ENCODE measurements around the gene FTO.

DNA sequence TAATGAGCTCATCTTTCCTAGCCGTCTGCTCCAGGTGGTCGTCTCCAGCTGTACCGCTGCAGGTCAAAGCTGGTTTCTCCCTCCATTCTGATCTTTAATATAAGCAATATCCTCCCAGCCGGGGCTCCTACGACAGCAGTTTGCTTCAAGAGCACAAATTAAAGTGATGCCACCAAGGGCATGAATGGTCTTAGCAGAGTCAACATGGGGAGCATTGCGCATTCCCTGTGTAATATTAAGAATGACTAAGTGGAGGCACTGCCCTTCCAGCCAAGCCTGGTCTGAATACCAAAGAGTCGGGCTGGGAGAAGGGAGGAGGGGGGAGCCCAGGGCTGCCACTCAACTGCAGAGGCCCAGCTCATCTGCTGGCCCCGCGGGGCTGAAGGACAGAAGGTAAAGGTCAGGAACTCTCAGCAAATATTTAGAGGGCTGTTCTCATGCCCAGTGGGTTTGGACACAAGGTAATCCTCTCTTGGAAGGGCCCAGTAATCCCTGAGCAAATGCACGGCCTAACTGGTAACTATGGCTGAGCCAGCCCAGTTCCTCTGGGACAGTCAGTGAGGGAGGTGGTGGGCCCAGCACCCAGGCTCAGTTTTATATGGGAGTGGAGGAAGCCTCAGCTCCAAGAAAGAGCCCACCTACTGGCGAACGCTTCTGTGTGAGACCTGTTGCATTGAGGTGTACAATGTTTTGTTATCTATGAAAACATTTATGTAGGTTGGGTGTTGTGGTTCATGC lies 461.4 kb downstream of the FTO start:
- TF ChIP-seq, protein P1, sequence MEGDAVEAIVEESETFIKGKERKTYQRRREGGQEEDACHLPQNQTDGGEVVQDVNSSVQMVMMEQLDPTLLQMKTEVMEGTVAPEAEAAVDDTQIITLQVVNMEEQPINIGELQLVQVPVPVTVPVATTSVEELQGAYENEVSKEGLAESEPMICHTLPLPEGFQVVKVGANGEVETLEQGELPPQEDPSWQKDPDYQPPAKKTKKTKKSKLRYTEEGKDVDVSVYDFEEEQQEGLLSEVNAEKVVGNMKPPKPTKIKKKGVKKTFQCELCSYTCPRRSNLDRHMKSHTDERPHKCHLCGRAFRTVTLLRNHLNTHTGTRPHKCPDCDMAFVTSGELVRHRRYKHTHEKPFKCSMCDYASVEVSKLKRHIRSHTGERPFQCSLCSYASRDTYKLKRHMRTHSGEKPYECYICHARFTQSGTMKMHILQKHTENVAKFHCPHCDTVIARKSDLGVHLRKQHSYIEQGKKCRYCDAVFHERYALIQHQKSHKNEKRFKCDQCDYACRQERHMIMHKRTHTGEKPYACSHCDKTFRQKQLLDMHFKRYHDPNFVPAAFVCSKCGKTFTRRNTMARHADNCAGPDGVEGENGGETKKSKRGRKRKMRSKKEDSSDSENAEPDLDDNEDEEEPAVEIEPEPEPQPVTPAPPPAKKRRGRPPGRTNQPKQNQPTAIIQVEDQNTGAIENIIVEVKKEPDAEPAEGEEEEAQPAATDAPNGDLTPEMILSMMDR (IDR thresholded peaks at IDR 0.05; ENCODE audit: insufficient read depth, low read length, poor library complexity, severe bottlenecking), result no peak
- TF ChIP-seq EZH2phosphoT487 (conservative IDR thresholded peaks at IDR 0.05; ENCODE audit: low read length), result no peak
